BJ (cell line): ENCODE data around the gene LOX. TPM values are rescaled to one million over a fixed set of nuclear protein-coding genes. Genes with fewer than 3 reads are reported as not detected.

ENCODE experiments used
- CTCF ChIA-PET: fragments of 350-600 bp; formaldehyde crosslinking; extraction: SDS; loops from one replicate; lab custom pipeline; 2021; ENCODE audit warnings: antibody characterized with exemption, inconsistent platforms; lab: Yijun Ruan, JAX
- POLR2A ChIA-PET: fragments of 300-600 bp; sonication (Branson Sonifier 250); formaldehyde crosslinking; extraction: SDS; loops from one replicate; lab custom pipeline; 2021; ENCODE audit warnings: antibody characterized with exemption; lab: Charles Lee
- DNase-seq: peaks from one replicate; pipeline ENCODE4 v3.0.0-alpha.2; 2011; ENCODE audit warnings: low read depth
- H3K27me3 ChIP-seq: 2 replicates; pipeline ENCODE4 v1.6.0; 2011; ENCODE audit warnings: low read length; ENCODE audit not compliant: control insufficient read depth, insufficient read depth
- H3K36me3 ChIP-seq: 2 replicates; pipeline ENCODE4 v1.5.1; 2011; ENCODE audit warnings: low read length; ENCODE audit not compliant: control insufficient read depth, insufficient read depth
- H3K4me3 ChIP-seq: 2 replicates; pipeline ENCODE4 v1.5.1; 2011; ENCODE audit warnings: low read depth, mild to moderate bottlenecking, control low read depth, low read length
- CTCF ChIP-seq: IDR thresholded peaks from 2 replicates; pipeline ENCODE4 v1.5.1; 2011; ENCODE audit warnings: low read depth, mild to moderate bottlenecking, control low read depth, inconsistent platforms, low read length, moderate library complexity; ENCODE audit not compliant: insufficient read depth
- polyA plus RNA-seq: library from polyadenylated mRNA; depleted of rRNA; stranded (reverse); fragments of >200 nt; gene quantifications from 2 replicates; pipeline ENCODE4 v1.2.3, GENCODE V29; 2011

Gene LOX
- polyA plus RNA-seq, 1 experiment, result 668 TPM

GRCh38 chr5:122081541-122081940 is 3.5 kb upstream of the LOX start:
- POLR2A ChIA-PET, result interaction anchor here (0.8 kb wide), 1 partner anchor 69 kb away, joined by 3 read pairs; no protein-coding TSS in a partner anchor
- H3K4me3 ChIP-seq, result no peak overlapping the region

GRCh38 chr5:122077366-122078115 is 518 bp downstream of the LOX start:
- POLR2A ChIA-PET, result interaction anchor here (0.6 to 1.2 kb wide), 4 partner anchors 12 to 77 kb away, joined by 3 to 5 read pairs (median 4); no protein-coding TSS in a partner anchor
- CTCF ChIA-PET, result interaction anchor here (0.9 to 5.1 kb wide), 17 partner anchors 10 to 115 kb away, joined by 3 to 71 read pairs (median 5); partner anchors contain the start of gene SRFBP1

More at GRCh38 chr5:122081541-122081940, 3.5 kb upstream of the LOX start:
- H3K36me3 ChIP-seq, result no peaks in the 10 kb centered on the region
- TF ChIP-seq CTCF, result no peak
- no peak for DNase-seq
- no peaks in the 10 kb centered on the region for H3K27me3 ChIP-seq
- CTCF ChIA-PET, result interaction anchor here (0.9 to 2.4 kb wide), 2 partner anchors 10 to 115 kb away, joined by 4 to 9 read pairs; no protein-coding TSS in a partner anchor

GRCh38 chr5:122076669-122077365 is 1.2 kb downstream of the LOX start:
- Histone ChIP-seq H3K36me3 (peaks cover 6% of the 10 kb centered on the region), H3K4me3 (peak overlapping the region; percentile 85), H3K27me3 (no peaks in the 10 kb centered on the region)
- CTCF ChIA-PET, result interaction anchor here (0.7 to 5.1 kb wide), 25 partner anchors 8 to 118 kb away, joined by 3 to 71 read pairs (median 5); partner anchors contain the start of gene SRFBP1
- POLR2A ChIA-PET, result interaction anchor here (1.2 kb wide), 2 partner anchors 78 to 108 kb away, joined by 5 read pairs; no protein-coding TSS in a partner anchor
- no peak for DNase-seq
- peak; percentile 98 for TF ChIP-seq CTCF

More at GRCh38 chr5:122077366-122078115, 518 bp downstream of the LOX start:
- no peak for TF ChIP-seq CTCF
- Histone ChIP-seq H3K36me3 (peaks cover 6% of the 10 kb centered on the region), H3K4me3 (peak overlapping the region; percentile 85), H3K27me3 (no peaks in the 10 kb centered on the region)
- no peak for DNase-seq

GRCh38 chr5:122076050-122076461 is 2.0 kb downstream of the LOX start:
- H3K36me3 ChIP-seq, result peaks cover 10% of the 10 kb centered on the region
- H3K4me3 ChIP-seq, result peak overlapping the region; percentile 85
- no peak for DNase-seq
- no peaks in the 10 kb centered on the region for H3K27me3 ChIP-seq
- ChIA-PET CTCF (interaction anchor here (0.6 to 5.1 kb wide), 23 partner anchors 8 to 119 kb away, joined by 3 to 71 read pairs (median 4); partner anchors contain the start of gene SRFBP1), POLR2A (interaction anchor here (0.7 to 1.2 kb wide), 2 partner anchors 107 to 113 kb away, joined by 3 to 5 read pairs; no protein-coding TSS in a partner anchor)
- peak; percentile 31; the same call in 1 of the 2 replicates for TF ChIP-seq CTCF
